ENCODE data around the gene EYS.

- TF ChIP-seq GATA2 (IDR thresholded peaks at IDR 0.05; ENCODE audit: low read depth, low read length) (no peak), GATA3 (IDR thresholded peaks at IDR 0.05; ENCODE audit: low read depth, low read length) (no peak)
These were observed 1892.6 kb downstream of the EYS start for GRCh38 chr6:63814459-63814858.

Measured in SH-SY5Y (cell line).